ENCODE measurements around the gene PCDHGC5. TPM values are rescaled to one million over a fixed set of nuclear protein-coding genes. Genes with fewer than 3 reads are reported as not detected.

The PCDHGC5 gene
- total and polyA plus RNA-seq, 2 of the 8 experiments (the other 6 are each of a cell fraction or from before 2014, with no cell fraction given), result 0.41 to 1.1 TPM

GRCh38 chr5:141513627-141514329 is 24.9 kb downstream of the PCDHGC5 start (continued):
- TF ChIP-seq SP4 (IDR thresholded peaks at IDR 0.05; ENCODE audit: low read length) (peak; percentile 59; the same call in 1 of the 2 replicates), SIN3A (conservative IDR thresholded peaks at IDR 0.05 in 1 of 2, IDR thresholded peaks at IDR 0.05 in 1 of 2; ENCODE audit: low read depth in 1 of 2, low read length in 2 of 2) (0 out of 4 replicates have a peak, but pooled peaks of 1 of the 2 experiments have one; percentile 58), CTBP2 (IDR thresholded peaks at IDR 0.05; ENCODE audit: borderline replicate concordance, insufficient read depth, insufficient read length, low read length) (peak; percentile 20), KDM4A (IDR thresholded peaks at IDR 0.05; ENCODE audit: low read depth, low read length, severe bottlenecking) (peak; percentile 30), SRF (IDR thresholded peaks at IDR 0.05; ENCODE audit: low read depth, low read length) (no peak), PHF8 (conservative IDR thresholded peaks at IDR 0.05; ENCODE audit: low read depth, low read length) (peak; percentile 27; the same call in 1 of the 2 replicates), SP1 (IDR thresholded peaks at IDR 0.05; ENCODE audit: low read depth, low read length) (0 out of 2 replicates have a peak, but pooled peaks have one; percentile 47), TAF1 (IDR thresholded peaks at IDR 0.05; ENCODE audit: low read depth, low read length) (peak; percentile 50)

All from H1 (cell line).